Psoas muscle (tissue), 8 donors: ENCODE results near the gene PDHX. TPM values are rescaled to one million over a fixed set of nuclear protein-coding genes. Genes with fewer than 3 reads are reported as not detected.

ENCODE experiments used
- ATAC-seq, 4 donors: fragments of 200-7000 bp; cut with Tn5 transposase; one replicate each; pipeline ENCODE4 v1.9.1; 2020; ENCODE audit warnings: moderate library complexity in 3 of 4, mild to moderate bottlenecking in 2 of 4
- DNase-seq, 2 donors: peaks; one replicate each; pipeline ENCODE4 v3.0.0-alpha.2; 2020
- H3K27ac ChIP-seq: fragments of 200-600 bp; one replicate; pipeline ENCODE4 v1.8.0; 2022
- H3K27me3 ChIP-seq, 3 donors: fragments of 200-600 bp in 1 of 3; one replicate each; pipeline versions ENCODE4 v1.6.1 to v1.8.0; 2013 to 2022; ENCODE audit warnings: low read length in 2 of 3, mild to moderate bottlenecking in 2 of 3, moderate library complexity in 1 of 3; ENCODE audit not compliant: insufficient read depth in 3 of 3
- H3K36me3 ChIP-seq, 2 donors: fragments of 200-600 bp in 1 of 2; one replicate each; pipeline versions ENCODE4 v1.6.1 to v1.8.0; 2013 to 2022; ENCODE audit warnings: low read depth in 1 of 2, mild to moderate bottlenecking in 1 of 2, moderate library complexity in 1 of 2; ENCODE audit not compliant: insufficient read depth in 1 of 2
- H3K4me1 ChIP-seq: fragments of 200-600 bp; one replicate; pipeline ENCODE4 v1.8.0; 2022
- H3K4me3 ChIP-seq: fragments of 200-600 bp; one replicate; pipeline ENCODE4 v1.8.0; 2022; ENCODE audit warnings: mild to moderate bottlenecking
- H3K9me3 ChIP-seq: fragments of 200-600 bp; one replicate; pipeline ENCODE4 v1.8.0; 2022
- WGBS, 3 donors: extraction: QIAGEN DNeasy Blood & Tissue Kit; methylation state at CpG; one replicate each; pipeline versions ENCODE4 v1.1.6 to v1.1.7; 2013; 5-methylcytosine and 5-hydroxymethylcytosine counted together
- intact Hi-C, 2 donors: fragments of 100-400 bp; cut with DNase I; formaldehyde crosslinking; loops; one replicate each; pipeline versions ENCODE4 v1.11.0 to v1.14.2; 2022
- long read RNA-seq, 2 donors: library from polyadenylated mRNA; unstranded; transcript quantifications; one replicate each; pipeline ENCODE4 v2.0.0, GENCODE V29; 2021
- polyA plus RNA-seq, 3 donors: library from polyadenylated mRNA; stranded (reverse); fragments of 200-250 nt; gene quantifications; one replicate each; pipeline ENCODE4 v1.2.3, GENCODE V29; 2013
- total RNA-seq, 4 donors: library from RNA; stranded (reverse); fragmentation: NEBNext Ultra II Directional in 2 of 4; extraction: Animal tissue kit (Norgen Biotek cat#: 25700) in 2 of 4; gene quantifications; one replicate each; pipeline versions ENCODE4 v1.2.1 to v1.2.4, GENCODE V29; 2021 to 2023
- TF ChIP-seq, protein P1 (sequence below): fragments of 200-600 bp; IDR thresholded peaks from one replicate; pipeline ENCODE4 v1.8.0; 2022; ENCODE audit warnings: antibody characterized with exemption
- donor health status: healthy with polysubstance abuse.
- donor health status: DM: no; HTN: no; CAD: no; lungs with moderate emphysema.
- donor health status: Bipolar disorder and iron deficiency.
- donor health status: healthy.
- donor health status: DM: yes; HTN: yes; CAD: no.
- donor health status: DM: no; HTN: no; CAD: no.
- donor health status: DM: no; HTN: no; CAD: no.
- donor health status: DM: yes; HTN: yes; CAD: no.

The PDHX gene
- total RNA-seq: 100 to 1,000 TPM in 3 of 4 donors, 10 to 100 TPM in 1; 99.4 to 189 (median 101) TPM
- 100 to 1,000 TPM in 1 of 3 donors, 10 to 100 TPM in 2; 64.6 to 153 (median 93.5) TPM for polyA plus RNA-seq
- long read RNA-seq, donor 1, transcript PDHX-201 (11 exons, 2,389 nt): major isoform, 42 of 55 reads
- long read RNA-seq, donor 1, partial matches to known transcripts: 6 of 55 reads
- long read RNA-seq, donor 1, other reads (novel, unspliced or antisense): 7 of 55 reads
- long read RNA-seq, donor 2, transcript PDHX-201 (11 exons, 2,389 nt): major isoform, 95 of 128 reads
- long read RNA-seq, donor 2, partial matches to known transcripts: 17 of 128 reads
- long read RNA-seq, donor 2, other reads (novel, unspliced or antisense): 14 of 128 reads

DNA sequence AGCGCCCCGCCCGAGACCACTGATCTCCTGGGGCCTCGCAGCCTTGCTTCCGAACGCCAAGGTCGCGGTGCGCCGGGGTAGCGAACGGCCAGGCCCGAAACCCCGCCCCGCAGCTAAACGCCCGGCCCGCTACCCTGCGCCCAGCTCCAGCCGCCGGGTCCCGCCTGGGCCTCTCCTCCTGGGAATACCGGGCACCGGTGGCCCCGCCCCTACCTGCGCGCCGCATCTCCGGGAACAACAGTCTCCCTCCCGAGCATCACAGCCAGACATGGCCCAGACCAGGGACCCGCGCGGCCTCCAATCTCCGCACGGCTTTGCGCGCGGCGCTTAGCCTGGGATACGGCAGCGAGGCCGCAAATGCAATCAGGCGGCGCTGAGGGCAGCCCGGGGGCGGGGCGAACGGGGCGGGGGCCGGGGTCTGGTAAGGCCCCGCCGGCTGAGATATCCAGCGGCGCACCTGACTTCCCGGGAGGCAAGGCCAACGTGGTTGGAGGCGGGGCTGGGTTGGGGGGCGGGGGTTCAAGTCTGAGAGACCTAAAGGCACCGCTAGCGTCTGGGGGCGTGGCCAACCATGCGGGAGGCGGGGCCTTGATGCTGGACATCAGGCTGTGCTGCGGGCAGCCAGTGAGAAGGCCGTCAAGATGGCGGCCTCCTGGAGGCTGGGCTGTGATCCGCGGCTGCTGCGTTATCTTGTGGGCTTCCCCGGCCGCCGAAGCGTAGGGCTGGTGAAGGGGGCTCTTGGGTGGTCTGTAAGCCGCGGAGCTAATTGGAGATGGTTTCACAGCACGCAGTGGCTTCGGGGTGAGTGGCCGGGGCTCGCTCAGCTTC lies at the start of gene PDHX, which contains the start of gene APIP:
Gene PDHX (plus strand): TSS at position 604 of the 828 bp plus-strand sequence. CDS start 38 bp downstream, at position 642.
Gene APIP (minus strand): TSS at position 365 of the 828 bp plus-strand sequence. CDS start 95 bp downstream, at position 270.
- Histone ChIP-seq H3K4me1 (peaks cover 40% of the 10 kb centered on the region), H3K4me3 (peak within 1 kb of the TSS; percentile 81), H3K9me3 (no peaks in the 10 kb centered on the region), H3K36me3 (peaks cover 0 to 6% of the 10 kb centered on the region in 2 donors), H3K27me3 (no peaks in the 10 kb centered on the region), H3K27ac (peak within 1 kb of the TSS; percentile 96)
- DNase-seq: peak; percentile 99 to 100
- TF ChIP-seq, protein P1, sequence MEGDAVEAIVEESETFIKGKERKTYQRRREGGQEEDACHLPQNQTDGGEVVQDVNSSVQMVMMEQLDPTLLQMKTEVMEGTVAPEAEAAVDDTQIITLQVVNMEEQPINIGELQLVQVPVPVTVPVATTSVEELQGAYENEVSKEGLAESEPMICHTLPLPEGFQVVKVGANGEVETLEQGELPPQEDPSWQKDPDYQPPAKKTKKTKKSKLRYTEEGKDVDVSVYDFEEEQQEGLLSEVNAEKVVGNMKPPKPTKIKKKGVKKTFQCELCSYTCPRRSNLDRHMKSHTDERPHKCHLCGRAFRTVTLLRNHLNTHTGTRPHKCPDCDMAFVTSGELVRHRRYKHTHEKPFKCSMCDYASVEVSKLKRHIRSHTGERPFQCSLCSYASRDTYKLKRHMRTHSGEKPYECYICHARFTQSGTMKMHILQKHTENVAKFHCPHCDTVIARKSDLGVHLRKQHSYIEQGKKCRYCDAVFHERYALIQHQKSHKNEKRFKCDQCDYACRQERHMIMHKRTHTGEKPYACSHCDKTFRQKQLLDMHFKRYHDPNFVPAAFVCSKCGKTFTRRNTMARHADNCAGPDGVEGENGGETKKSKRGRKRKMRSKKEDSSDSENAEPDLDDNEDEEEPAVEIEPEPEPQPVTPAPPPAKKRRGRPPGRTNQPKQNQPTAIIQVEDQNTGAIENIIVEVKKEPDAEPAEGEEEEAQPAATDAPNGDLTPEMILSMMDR: no peak
- WGBS, 3 donors: 0 to 1% (median 1%) methylated on average over 78 to 79 of the region's 79 CpGs
- peak; percentile 92 to 97 (median 94) for ATAC-seq
- intact Hi-C loops: no loop called here

DNA sequence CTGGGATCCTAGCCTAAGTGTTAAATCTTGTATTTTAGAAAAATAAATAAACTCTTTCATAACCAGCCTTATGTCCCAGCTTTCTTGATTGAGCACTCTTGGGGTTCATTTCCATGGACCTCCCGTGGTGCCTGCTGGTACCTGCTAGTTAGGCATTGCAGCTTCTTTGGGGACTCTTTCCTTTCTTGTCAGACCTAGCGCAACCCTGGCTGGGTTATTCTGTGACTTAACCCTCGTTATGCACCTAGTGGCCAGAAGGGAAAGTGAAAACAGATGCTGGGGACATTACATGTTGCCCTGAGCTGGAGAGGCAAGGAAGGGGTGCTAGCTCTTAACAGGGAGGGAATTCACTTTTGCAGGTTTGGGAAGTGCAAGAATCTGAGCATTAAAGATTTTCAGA lies 47.0 kb upstream of the PDHX start:
- TF ChIP-seq, protein P1: no peak
- no peaks in the 10 kb centered on the region for H3K36me3 ChIP-seq
- no peaks in the 10 kb centered on the region for H3K4me1 ChIP-seq
- intact Hi-C loops: no loop called here
- no peak for ATAC-seq
- no peak overlapping the region for H3K27ac ChIP-seq
- H3K9me3 ChIP-seq: no peaks in the 10 kb centered on the region
- WGBS, 3 donors: 72 to 77% (median 76%) methylated on average over 3 of the region's 3 CpGs
- H3K27me3 ChIP-seq: no peaks in the 10 kb centered on the region
- H3K4me3 ChIP-seq: no peak overlapping the region
- no peak for DNase-seq

DNA sequence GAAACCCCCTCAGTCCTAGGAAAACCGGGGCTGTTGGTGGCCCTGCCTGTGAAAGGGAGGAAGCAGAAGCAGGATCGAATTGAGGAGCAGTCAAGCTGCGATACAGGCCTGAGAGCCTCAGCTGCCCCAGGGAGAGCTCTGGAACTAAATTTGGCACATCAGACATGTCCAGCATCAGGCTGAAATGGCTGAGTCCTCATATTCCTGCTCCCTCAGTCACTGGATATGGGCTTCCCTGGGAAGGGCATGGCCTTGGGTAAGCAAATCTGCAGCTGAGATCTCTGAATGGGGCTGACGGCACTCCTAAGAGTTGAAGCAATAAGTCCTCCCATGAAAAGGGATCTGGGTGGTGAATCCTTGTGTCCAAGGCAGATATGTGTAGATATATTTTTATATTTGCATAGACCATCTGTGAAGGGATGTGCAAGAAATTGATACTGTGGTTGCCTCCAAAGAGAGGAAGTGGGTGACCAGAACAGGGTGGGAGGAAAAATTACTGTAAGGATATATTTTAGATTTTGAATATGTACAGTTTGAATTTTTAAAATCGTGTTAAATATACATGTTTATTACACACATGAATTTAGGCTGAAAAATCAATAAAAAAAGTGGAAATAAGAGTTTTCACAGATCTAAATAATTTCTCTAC lies 45.7 kb upstream of the PDHX start:
- H3K27ac ChIP-seq: no peak overlapping the region
- no peaks in the 10 kb centered on the region for H3K27me3 ChIP-seq
- DNase-seq (no peak), ATAC-seq (peak; percentile 33 to 62 (median 55))
- WGBS, 3 donors: 50 to 69% (median 54%) methylated on average over 5 of the region's 5 CpGs
- intact Hi-C loops: no loop called here
- no peaks in the 10 kb centered on the region for H3K9me3 ChIP-seq
- TF ChIP-seq, protein P1: no peak
- no peaks in the 10 kb centered on the region for H3K36me3 ChIP-seq
- H3K4me1 ChIP-seq: no peaks in the 10 kb centered on the region
- no peak overlapping the region for H3K4me3 ChIP-seq

DNA sequence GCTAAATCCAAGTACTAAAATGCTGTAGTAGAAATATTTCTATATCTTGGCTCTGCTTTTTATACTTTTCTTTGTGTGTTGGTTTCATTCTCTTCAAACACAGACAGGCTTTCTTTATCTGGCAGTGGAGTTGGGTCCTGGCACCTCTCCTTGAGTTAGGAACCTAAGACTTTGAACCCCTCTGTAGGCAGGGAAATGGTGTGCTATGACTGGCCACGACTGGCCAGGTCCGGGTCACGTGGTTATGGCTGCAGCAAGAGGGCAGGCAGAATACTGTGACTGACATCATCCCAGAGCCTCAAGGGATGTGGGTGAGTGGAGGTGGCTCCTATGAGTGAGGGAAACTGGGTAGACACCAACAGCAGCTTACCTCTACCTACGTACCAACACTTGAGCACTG lies 42.2 kb upstream of the PDHX start:
- Histone ChIP-seq H3K4me3 (no peak overlapping the region), H3K4me1 (no peaks in the 10 kb centered on the region), H3K27ac (no peak overlapping the region), H3K36me3 (no peaks in the 10 kb centered on the region), H3K9me3 (no peaks in the 10 kb centered on the region), H3K27me3 (no peaks in the 10 kb centered on the region)
- intact Hi-C loops: no loop called here
- ATAC-seq (no peak), DNase-seq (no peak)
- TF ChIP-seq, protein P1: no peak
- 86 to 95% (median 89%) methylated on average over 4 of the region's 4 CpGs for WGBS, 3 donors
